ENCODE results near the gene TULP4.

The TULP4 gene

DNA sequence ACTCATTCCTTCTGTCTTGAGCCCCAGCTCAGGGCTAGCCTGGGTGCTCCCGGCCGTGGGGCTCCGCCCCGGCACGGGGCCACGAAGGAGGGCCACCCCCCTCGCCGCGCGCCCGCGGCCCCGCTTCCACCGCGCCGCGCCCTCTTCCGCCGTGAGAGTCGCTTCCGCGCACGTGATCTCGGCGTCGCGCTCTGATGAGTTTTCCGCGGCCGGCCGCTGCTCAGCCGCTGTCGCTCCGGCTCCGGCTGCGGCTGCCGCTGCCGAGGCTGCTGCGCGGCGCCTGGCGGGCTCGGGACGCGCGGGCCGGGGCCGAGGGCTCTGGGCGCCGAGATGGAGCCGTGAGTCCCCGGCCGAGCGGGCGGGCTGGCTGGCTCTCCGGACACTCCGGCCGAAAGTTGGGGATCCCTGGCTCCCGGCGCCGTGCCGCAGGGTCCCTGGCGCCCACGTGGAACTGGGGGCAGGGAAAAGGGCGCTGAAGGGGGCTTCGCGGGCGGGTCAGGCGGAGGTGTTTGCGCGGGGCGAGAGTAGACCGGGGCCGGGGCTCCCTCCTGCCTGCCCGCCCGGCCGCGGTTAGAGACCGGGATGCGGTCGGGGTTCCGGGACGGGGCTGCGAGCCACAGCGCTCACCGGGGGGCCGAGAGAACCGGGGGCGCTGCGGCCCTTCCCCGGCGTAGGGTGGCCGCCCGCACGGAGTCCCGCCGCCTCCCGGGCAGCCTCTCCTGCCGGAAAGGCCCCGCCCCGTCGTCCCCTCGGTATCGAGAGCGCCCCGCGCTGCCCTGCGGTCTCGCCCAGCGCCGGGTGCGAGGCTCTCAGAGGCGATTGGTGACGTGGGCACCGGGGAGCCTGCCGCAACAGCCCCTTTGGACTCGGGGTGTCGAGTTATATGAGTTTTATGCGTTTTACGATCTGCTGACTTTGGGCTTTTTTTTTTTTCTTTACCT is 247.9 kb downstream of the TULP4 start, which contains the start of gene TMEM181:
TSS of gene TMEM181 (plus strand) at position 197 of the 941 bp plus-strand sequence. CDS start at position 331, 134 bp downstream.
- peak; percentile 82 for ATAC-seq

GRCh38 chr6:158560836-158561320 is 248.6 kb downstream of the TULP4 start:
- ATAC-seq: peak; percentile 59
- TF ChIP-seq ZFP30 (CRISPR knock-in tag; IDR thresholded peaks at IDR 0.05): no peak
- no peak for TF ChIP-seq GLIS3 (CRISPR knock-in tag; IDR thresholded peaks at IDR 0.05)
- no peak for TF ChIP-seq TOX (CRISPR knock-in tag; IDR thresholded peaks at IDR 0.05; ENCODE audit: borderline replicate concordance)
- TF ChIP-seq TCF4 (CRISPR knock-in tag; IDR thresholded peaks at IDR 0.05; ENCODE audit: borderline replicate concordance): no peak
- no peak for TF ChIP-seq ISL1 (CRISPR knock-in tag; IDR thresholded peaks at IDR 0.05)
- TF ChIP-seq ARNTL (CRISPR knock-in tag; IDR thresholded peaks at IDR 0.05; ENCODE audit: borderline replicate concordance, low read depth): no peak
- TF ChIP-seq ESRRG (CRISPR knock-in tag; IDR thresholded peaks at IDR 0.05): no peak
- TF ChIP-seq, protein P1, sequence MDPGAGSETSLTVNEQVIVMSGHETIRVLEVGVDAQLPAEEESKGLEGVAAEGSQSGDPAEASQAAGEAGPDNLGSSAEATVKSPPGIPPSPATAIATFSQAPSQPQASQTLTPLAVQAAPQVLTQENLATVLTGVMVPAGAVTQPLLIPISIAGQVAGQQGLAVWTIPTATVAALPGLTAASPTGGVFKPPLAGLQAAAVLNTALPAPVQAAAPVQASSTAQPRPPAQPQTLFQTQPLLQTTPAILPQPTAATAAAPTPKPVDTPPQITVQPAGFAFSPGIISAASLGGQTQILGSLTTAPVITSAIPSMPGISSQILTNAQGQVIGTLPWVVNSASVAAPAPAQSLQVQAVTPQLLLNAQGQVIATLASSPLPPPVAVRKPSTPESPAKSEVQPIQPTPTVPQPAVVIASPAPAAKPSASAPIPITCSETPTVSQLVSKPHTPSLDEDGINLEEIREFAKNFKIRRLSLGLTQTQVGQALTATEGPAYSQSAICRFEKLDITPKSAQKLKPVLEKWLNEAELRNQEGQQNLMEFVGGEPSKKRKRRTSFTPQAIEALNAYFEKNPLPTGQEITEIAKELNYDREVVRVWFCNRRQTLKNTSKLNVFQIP (CRISPR knock-in tag; IDR thresholded peaks at IDR 0.05; ENCODE audit: borderline replicate concordance, low read depth): no peak
- TF ChIP-seq PPARA (CRISPR knock-in tag; IDR thresholded peaks at IDR 0.05; ENCODE audit: borderline replicate concordance): no peak
- TF ChIP-seq, protein P2, sequence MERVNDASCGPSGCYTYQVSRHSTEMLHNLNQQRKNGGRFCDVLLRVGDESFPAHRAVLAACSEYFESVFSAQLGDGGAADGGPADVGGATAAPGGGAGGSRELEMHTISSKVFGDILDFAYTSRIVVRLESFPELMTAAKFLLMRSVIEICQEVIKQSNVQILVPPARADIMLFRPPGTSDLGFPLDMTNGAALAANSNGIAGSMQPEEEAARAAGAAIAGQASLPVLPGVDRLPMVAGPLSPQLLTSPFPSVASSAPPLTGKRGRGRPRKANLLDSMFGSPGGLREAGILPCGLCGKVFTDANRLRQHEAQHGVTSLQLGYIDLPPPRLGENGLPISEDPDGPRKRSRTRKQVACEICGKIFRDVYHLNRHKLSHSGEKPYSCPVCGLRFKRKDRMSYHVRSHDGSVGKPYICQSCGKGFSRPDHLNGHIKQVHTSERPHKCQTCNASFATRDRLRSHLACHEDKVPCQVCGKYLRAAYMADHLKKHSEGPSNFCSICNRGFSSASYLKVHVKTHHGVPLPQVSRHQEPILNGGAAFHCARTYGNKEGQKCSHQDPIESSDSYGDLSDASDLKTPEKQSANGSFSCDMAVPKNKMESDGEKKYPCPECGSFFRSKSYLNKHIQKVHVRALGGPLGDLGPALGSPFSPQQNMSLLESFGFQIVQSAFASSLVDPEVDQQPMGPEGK (CRISPR knock-in tag; IDR thresholded peaks at IDR 0.05; ENCODE audit: borderline replicate concordance): no peak
- TF ChIP-seq, protein P3, sequence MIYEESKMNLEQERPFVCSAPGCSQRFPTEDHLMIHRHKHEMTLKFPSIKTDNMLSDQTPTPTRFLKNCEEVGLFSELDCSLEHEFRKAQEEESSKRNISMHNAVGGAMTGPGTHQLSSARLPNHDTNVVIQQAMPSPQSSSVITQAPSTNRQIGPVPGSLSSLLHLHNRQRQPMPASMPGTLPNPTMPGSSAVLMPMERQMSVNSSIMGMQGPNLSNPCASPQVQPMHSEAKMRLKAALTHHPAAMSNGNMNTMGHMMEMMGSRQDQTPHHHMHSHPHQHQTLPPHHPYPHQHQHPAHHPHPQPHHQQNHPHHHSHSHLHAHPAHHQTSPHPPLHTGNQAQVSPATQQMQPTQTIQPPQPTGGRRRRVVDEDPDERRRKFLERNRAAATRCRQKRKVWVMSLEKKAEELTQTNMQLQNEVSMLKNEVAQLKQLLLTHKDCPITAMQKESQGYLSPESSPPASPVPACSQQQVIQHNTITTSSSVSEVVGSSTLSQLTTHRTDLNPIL (CRISPR knock-in tag; IDR thresholded peaks at IDR 0.05; ENCODE audit: low read depth): no peak
- TF ChIP-seq RARB (CRISPR knock-in tag; IDR thresholded peaks at IDR 0.05): no peak
- no peak for TF ChIP-seq ZNF8 (CRISPR knock-in tag; IDR thresholded peaks at IDR 0.05)
- no peak for TF ChIP-seq SNAI2 (CRISPR knock-in tag; IDR thresholded peaks at IDR 0.05)
- no peak for TF ChIP-seq ZNF70 (CRISPR knock-in tag; IDR thresholded peaks at IDR 0.05)
- no peak for TF ChIP-seq OSR1 (CRISPR knock-in tag; IDR thresholded peaks at IDR 0.05)

More for the DNA sequence above, 247.9 kb downstream of the TULP4 start, which contains the start of gene TMEM181:
- TF ChIP-seq SNAI2 (CRISPR knock-in tag; IDR thresholded peaks at IDR 0.05) (no peak), CSDC2 (CRISPR knock-in tag; IDR thresholded peaks at IDR 0.05) (no peak), ZFP3 (CRISPR knock-in tag; IDR thresholded peaks at IDR 0.05) (no peak), PPARA (CRISPR knock-in tag; IDR thresholded peaks at IDR 0.05; ENCODE audit: borderline replicate concordance) (no peak), ZC3H10 (CRISPR knock-in tag; IDR thresholded peaks at IDR 0.05) (no peak), OSR1 (CRISPR knock-in tag; IDR thresholded peaks at IDR 0.05) (no peak), ARNTL (CRISPR knock-in tag; IDR thresholded peaks at IDR 0.05; ENCODE audit: borderline replicate concordance, low read depth) (no peak), GLIS3 (CRISPR knock-in tag; IDR thresholded peaks at IDR 0.05) (no peak), RARB (CRISPR knock-in tag; IDR thresholded peaks at IDR 0.05) (no peak), ESRRG (CRISPR knock-in tag; IDR thresholded peaks at IDR 0.05) (no peak)
- TF ChIP-seq, protein P2 (CRISPR knock-in tag; IDR thresholded peaks at IDR 0.05; ENCODE audit: borderline replicate concordance): no peak
- TF ChIP-seq, protein P3 (CRISPR knock-in tag; IDR thresholded peaks at IDR 0.05; ENCODE audit: low read depth): no peak

Measured in SK-N-SH treated with all-trans-retinoic acid at 6 μM for 48 hours (cell line).